Gastroesophageal sphincter (tissue), 3 donors: ENCODE results near the gene TOP3A.

ENCODE experiments used
- EP300 ChIP-seq: sonication (generic); formaldehyde crosslinking; IDR thresholded peaks from one replicate; pipeline ENCODE4 v1.6.1; 2017; ENCODE audit warnings: antibody characterized with exemption, mild to moderate bottlenecking
- POLR2AphosphoS5 ChIP-seq: sonication (generic); formaldehyde crosslinking; IDR thresholded peaks from one replicate; pipeline ENCODE4 v1.6.1; 2017; ENCODE audit warnings: antibody characterized with exemption
- TF ChIP-seq, protein P1 (sequence below), 4 experiments: fragments of 200-600 bp in 2 of 4; fragments of 450-650 bp in 2 of 4; sonication (generic) in 1 of 4; IDR thresholded peaks; one replicate each; pipeline ENCODE4 v1.5.1; 2017 to 2019; ENCODE audit warnings: antibody characterized with exemption in 4 of 4, mild to moderate bottlenecking in 2 of 4, moderate library complexity in 2 of 4

DNA sequence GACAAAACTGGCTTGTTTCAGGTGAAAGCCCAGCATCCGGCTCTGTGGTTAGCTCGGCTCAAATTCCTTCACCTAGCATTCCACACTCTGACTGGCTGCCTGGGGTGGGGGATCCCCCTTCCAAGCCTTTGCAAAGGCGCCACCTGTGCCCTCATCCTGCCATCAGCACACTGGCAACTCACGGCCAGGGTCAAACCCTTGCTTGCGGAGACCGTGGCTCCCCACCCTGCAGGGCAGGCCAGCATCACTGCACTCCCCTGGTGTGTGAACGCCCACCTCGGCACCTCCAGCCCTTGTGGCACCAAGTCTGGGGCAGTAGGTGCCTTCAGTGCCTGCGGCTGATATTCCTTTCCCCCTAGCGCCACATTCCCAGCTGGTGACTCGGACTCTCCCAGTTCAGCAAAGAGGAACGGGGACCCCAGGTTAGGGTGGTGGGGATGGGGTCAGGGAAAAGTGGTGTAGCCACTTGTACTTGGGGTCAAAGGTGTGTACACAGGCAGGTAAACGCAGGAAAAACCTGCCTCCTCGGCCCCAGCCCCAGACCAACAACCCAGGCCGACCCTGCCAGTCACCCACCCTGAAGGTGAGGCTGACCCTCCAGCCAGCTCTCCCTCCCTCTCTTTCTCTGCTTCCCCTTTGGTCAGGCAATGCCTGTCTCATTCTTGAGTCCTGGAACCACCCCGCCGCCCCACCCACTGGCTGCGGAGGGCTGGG, 57.4 kb downstream of the TOP3A start:
- TF ChIP-seq, protein P1, sequence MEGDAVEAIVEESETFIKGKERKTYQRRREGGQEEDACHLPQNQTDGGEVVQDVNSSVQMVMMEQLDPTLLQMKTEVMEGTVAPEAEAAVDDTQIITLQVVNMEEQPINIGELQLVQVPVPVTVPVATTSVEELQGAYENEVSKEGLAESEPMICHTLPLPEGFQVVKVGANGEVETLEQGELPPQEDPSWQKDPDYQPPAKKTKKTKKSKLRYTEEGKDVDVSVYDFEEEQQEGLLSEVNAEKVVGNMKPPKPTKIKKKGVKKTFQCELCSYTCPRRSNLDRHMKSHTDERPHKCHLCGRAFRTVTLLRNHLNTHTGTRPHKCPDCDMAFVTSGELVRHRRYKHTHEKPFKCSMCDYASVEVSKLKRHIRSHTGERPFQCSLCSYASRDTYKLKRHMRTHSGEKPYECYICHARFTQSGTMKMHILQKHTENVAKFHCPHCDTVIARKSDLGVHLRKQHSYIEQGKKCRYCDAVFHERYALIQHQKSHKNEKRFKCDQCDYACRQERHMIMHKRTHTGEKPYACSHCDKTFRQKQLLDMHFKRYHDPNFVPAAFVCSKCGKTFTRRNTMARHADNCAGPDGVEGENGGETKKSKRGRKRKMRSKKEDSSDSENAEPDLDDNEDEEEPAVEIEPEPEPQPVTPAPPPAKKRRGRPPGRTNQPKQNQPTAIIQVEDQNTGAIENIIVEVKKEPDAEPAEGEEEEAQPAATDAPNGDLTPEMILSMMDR (IDR thresholded peaks at IDR 0.05): no peak
- TF ChIP-seq POLR2AphosphoS5 (no peak), EP300 (no peak)
